D721Med (cell line): ENCODE measurements around the gene ZNF324.

Experiments used
- DNase-seq: peaks from one replicate; pipeline ENCODE4 v3.0.0; 2011; ENCODE audit warnings: low spot score; ENCODE audit not compliant: insufficient read length
- FAIRE-seq: peaks from 2 replicates; lab custom pipeline; 2011; peaks lifted over from hg19 to GRCh38; lab: Jason Lieb, UNC
- CTCF ChIP-seq: IDR thresholded peaks from 2 replicates; pipeline ENCODE4 v1.5.1; 2012; ENCODE audit warnings: mild to moderate bottlenecking, control low read depth; ENCODE audit not compliant: insufficient read depth; ENCODE audit errors: missing control alignments

The ZNF324 gene

GRCh38 chr19:58516964-58517833 is 50.3 kb downstream of the ZNF324 start:
- TF ChIP-seq CTCF: no peak
- FAIRE-seq (no peak), DNase-seq (no peak)

GRCh38 chr19:58518256-58519086 is 51.6 kb downstream of the ZNF324 start:
- FAIRE-seq (no peak), DNase-seq (no peak)
- TF ChIP-seq CTCF: no peak

DNA sequence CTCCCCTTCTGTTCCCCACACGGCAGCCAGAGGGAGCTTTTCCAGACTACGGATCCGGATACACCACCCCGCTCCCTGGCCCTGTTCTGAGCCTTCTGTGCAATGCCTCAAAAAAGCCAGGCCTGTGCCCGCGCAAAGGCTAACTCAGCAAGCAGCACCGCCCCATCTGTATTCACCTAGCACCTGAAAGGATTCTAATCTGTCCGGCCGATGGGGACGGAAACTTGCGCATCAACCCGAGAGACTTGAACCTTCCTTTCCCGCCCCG is 52.1 kb downstream of the ZNF324 start:
- peak; percentile 57 for TF ChIP-seq CTCF
- FAIRE-seq: no peak
- no peak for DNase-seq

- no peak for FAIRE-seq
- DNase-seq: no peak
Measured at GRCh38 chr19:58519355-58520256, 52.7 kb downstream of the ZNF324 start, which contains the start of gene ZBTB45. TSS of gene ZBTB45 (minus strand) at chr19:58519810. CDS start at chr19:58517673, 2,137 bp downstream.

GRCh38 chr19:58520257-58520599 is 53.3 kb downstream of the ZNF324 start:
- no peak for TF ChIP-seq CTCF
- no peak for FAIRE-seq
- no peak for DNase-seq

More at GRCh38 chr19:58519355-58520256, 52.7 kb downstream of the ZNF324 start, which contains the start of gene ZBTB45:
- peak; percentile 69 for TF ChIP-seq CTCF

DNA sequence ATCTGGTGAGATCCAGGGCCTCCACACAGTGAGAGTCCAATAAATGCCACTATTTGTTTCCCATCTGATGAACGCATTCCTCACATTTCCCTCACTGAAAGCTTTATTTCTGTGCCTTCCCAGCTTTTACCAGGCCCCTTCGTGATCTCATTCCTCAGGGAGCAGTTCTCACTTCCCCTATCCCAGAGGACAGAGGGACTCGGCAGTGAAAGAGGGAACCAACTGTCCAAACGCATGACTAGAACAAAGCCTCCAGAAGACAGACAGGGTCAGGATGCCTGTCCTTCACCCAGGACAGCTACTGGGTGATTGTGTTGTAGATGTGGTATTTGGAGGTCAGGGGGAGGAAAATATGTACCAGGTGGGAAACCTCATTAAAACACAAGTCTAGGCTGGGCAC is 54.8 kb downstream of the ZNF324 start:
- DNase-seq: no peak
- no peak for FAIRE-seq
- no peak for TF ChIP-seq CTCF
